Measurements from ENCODE around the gene MAP4K4. TPM values are rescaled to one million over a fixed set of nuclear protein-coding genes. Genes with fewer than 3 reads are reported as not detected.

MAP4K4 gene
- total RNA-seq, 1 donor from 2014 or later, result 48.0 TPM

GRCh38 chr2:101874069-101874468, 176.6 kb downstream of the MAP4K4 start:
- no peak overlapping the region for H3K27ac ChIP-seq
- H3K27me3 ChIP-seq, result no peaks in the 10 kb centered on the region
- peaks cover 46 to 82% of the 10 kb centered on the region in 2 donors for H3K36me3 ChIP-seq
- TF ChIP-seq, protein P1, sequence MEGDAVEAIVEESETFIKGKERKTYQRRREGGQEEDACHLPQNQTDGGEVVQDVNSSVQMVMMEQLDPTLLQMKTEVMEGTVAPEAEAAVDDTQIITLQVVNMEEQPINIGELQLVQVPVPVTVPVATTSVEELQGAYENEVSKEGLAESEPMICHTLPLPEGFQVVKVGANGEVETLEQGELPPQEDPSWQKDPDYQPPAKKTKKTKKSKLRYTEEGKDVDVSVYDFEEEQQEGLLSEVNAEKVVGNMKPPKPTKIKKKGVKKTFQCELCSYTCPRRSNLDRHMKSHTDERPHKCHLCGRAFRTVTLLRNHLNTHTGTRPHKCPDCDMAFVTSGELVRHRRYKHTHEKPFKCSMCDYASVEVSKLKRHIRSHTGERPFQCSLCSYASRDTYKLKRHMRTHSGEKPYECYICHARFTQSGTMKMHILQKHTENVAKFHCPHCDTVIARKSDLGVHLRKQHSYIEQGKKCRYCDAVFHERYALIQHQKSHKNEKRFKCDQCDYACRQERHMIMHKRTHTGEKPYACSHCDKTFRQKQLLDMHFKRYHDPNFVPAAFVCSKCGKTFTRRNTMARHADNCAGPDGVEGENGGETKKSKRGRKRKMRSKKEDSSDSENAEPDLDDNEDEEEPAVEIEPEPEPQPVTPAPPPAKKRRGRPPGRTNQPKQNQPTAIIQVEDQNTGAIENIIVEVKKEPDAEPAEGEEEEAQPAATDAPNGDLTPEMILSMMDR (IDR thresholded peaks at IDR 0.05), result no peak
- no peak for DNase-seq (ENCODE audit: low spot score in 2 of 2)
- intact Hi-C loops (cut with DNase I), result no loop called here
- no peaks in the 10 kb centered on the region for H3K4me1 ChIP-seq
- H3K9me3 ChIP-seq, result no peaks in the 10 kb centered on the region
- no peak overlapping the region for H3K4me3 ChIP-seq

DNA sequence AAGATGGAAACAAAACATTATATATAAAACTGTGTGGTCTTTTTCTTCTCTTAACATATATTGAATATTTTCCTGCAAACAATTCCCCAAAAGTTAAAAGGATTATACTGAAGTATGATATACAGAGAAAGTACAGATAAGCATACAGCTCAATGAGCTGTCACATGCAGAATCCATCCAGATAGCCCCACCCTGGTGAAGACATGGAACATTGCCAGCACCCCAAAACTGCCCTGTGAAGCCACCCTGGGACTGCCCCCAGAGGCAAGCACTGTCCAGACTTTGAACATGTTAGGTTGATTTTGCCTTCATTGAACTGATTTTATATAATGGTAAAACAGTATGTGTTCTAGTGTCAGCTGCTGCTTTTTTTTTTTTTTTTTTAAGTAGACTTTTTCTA, 182.0 kb downstream of the MAP4K4 start:
- Histone ChIP-seq H3K36me3 (peaks cover 13 to 44% of the 10 kb centered on the region in 2 donors), H3K27me3 (no peaks in the 10 kb centered on the region), H3K27ac (no peak overlapping the region), H3K4me1 (peaks cover 0 to 4% of the 10 kb centered on the region in 2 donors), H3K4me3 (no peak overlapping the region), H3K9me3 (no peaks in the 10 kb centered on the region)
- intact Hi-C loops (cut with DNase I), result no loop called here
- TF ChIP-seq, protein P1 (IDR thresholded peaks at IDR 0.05), result no peak
- no peak for DNase-seq (ENCODE audit: low spot score in 2 of 2)

DNA sequence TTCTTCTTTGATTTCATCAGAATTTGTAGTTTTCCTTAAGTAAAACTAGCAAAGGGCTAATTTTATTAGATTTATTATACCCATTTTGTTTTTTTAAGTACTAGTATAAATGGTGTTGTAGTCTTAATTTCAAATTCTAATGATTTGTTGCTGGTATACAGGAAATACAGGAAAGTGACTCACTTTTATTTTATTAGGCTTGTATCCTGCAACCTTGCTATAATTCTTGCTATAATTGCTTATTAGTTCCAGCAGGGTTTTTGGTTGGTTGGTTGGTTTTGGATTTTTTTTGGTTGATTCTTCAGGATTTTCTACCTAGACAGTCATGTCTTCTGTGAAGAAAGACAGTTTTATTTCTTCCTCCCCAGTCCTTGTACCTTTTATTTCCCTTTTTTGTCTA, 183.6 kb downstream of the MAP4K4 start:
- Histone ChIP-seq H3K27me3 (no peaks in the 10 kb centered on the region), H3K9me3 (no peaks in the 10 kb centered on the region), H3K36me3 (peaks cover 11 to 29% of the 10 kb centered on the region in 2 donors), H3K4me1 (peaks cover 0 to 6% of the 10 kb centered on the region in 2 donors), H3K4me3 (no peak overlapping the region), H3K27ac (no peak overlapping the region)
- no peak for DNase-seq (ENCODE audit: low spot score in 2 of 2)
- TF ChIP-seq, protein P1 (IDR thresholded peaks at IDR 0.05), result no peak
- intact Hi-C loops (cut with DNase I), result loop anchor here (5.0 kb wide), 1 partner anchor 361 kb away; no protein-coding TSS in a partner anchor

DNA sequence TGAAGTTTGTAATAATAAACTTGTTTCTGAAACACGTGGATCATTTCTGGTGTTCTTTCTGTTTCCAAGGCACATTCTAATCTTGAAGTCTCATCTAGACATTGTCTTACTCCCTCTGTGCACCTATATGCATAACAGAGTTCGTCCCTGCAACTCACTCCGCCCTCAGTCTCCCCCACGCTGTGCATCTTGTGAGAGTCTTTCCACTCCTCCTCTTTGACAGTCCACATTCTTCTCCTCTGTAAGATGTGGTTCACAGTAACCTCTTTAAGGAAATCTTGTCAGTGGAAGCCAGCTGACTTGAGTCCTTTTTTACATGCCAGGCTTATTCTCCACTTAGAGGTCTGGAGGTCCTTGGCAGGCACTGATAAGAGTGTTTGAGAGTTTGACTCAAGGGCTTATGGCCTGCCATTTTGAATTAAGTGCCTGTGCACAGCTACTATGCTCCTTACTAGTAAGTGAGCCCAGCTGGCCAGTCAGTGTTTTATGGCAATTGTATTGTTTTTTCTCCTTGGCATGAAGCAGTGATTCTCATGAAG, 185.3 kb downstream of the MAP4K4 start:
- H3K27me3 ChIP-seq, result no peaks in the 10 kb centered on the region
- DNase-seq (ENCODE audit: low spot score in 2 of 2), result no peak
- H3K4me3 ChIP-seq, result no peak overlapping the region
- intact Hi-C loops (cut with DNase I), result loop anchor here (5.0 kb wide), 1 partner anchor 359 kb away; no protein-coding TSS in a partner anchor
- no peak overlapping the region for H3K27ac ChIP-seq
- H3K9me3 ChIP-seq, result no peaks in the 10 kb centered on the region
- H3K36me3 ChIP-seq, result peaks cover 12 to 20% of the 10 kb centered on the region in 2 donors
- peaks cover 0 to 6% of the 10 kb centered on the region in 2 donors for H3K4me1 ChIP-seq
- TF ChIP-seq, protein P1 (IDR thresholded peaks at IDR 0.05), result no peak

DNA sequence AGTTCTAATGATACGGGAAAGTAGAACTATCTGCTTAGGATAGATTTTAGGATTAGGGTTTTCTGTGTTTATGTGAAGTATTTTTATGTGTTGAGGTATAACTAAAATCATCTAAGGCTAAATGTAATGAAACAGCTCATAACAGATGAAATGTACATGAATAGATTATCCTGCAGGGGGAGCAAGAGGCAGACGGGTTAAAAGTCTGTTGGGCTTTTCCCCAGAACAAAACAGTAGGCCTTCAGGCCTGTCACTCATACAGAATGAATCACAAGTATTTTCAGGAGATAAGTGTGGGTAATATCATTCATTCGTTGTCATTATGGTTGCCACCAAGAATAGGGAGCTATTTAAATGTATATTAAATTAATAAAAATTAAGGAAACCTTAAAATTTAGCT, 186.4 kb downstream of the MAP4K4 start:
- H3K9me3 ChIP-seq, result no peaks in the 10 kb centered on the region
- H3K27ac ChIP-seq, result peak overlapping the region in 1 of 2 donors; percentile 8
- peaks cover 0 to 6% of the 10 kb centered on the region in 2 donors for H3K4me1 ChIP-seq
- H3K4me3 ChIP-seq, result no peak overlapping the region
- intact Hi-C loops (cut with DNase I), result loop anchor here (5.0 kb wide), 1 partner anchor 358 kb away; no protein-coding TSS in a partner anchor
- no peak for DNase-seq (ENCODE audit: low spot score in 2 of 2)
- H3K36me3 ChIP-seq, result peaks cover 17 to 26% of the 10 kb centered on the region in 2 donors
- TF ChIP-seq, protein P1 (IDR thresholded peaks at IDR 0.05), result peak; percentile 22 to 52 (median 45)
- H3K27me3 ChIP-seq, result no peaks in the 10 kb centered on the region
